Activated CD8-positive, alpha-beta memory T cell treated with anti-CD3 and anti-CD28 coated beads, Interleukin-2, amount 50 U/mL, for 4 hours (primary cell): ENCODE results near the gene CCL24.
"Not testable (repeated sequence)": the region's sequence is repeated elsewhere in the genome, so short reads cannot be mapped to it uniquely, and the experiment has no call there.

Source experiments
- DNase-seq: peaks from one replicate; pipeline ENCODE4 v3.0.0-alpha.2; 2020

CCL24 gene

GRCh38 chr7:75779035-75779434, 34.6 kb downstream of the CCL24 start:
- DNase-seq, result not testable (repeated sequence)

- peak; percentile 57 for DNase-seq
Observed at GRCh38 chr7:75776295-75776971, 37.2 kb downstream of the CCL24 start.

DNA sequence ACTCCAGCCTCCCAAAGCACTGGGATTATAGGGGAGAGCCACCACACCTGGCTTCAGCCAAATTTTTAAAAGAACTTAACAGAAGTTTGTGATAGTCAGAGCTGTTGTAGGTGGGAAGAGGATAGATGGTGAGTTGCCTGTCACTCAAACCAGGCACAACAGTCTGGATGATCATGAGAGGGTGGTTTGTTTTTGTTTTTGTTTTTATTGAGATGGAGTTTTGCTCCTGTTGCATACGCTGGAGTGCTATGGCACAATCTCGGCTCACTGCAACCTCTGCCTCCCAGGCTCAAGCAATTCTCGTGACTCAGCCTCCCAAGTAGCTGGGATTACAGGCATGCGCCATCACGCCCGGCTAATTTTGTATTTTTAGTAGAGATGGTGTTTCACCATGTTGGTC, 39.6 kb downstream of the CCL24 start:
- DNase-seq, result not testable (repeated sequence)

DNA sequence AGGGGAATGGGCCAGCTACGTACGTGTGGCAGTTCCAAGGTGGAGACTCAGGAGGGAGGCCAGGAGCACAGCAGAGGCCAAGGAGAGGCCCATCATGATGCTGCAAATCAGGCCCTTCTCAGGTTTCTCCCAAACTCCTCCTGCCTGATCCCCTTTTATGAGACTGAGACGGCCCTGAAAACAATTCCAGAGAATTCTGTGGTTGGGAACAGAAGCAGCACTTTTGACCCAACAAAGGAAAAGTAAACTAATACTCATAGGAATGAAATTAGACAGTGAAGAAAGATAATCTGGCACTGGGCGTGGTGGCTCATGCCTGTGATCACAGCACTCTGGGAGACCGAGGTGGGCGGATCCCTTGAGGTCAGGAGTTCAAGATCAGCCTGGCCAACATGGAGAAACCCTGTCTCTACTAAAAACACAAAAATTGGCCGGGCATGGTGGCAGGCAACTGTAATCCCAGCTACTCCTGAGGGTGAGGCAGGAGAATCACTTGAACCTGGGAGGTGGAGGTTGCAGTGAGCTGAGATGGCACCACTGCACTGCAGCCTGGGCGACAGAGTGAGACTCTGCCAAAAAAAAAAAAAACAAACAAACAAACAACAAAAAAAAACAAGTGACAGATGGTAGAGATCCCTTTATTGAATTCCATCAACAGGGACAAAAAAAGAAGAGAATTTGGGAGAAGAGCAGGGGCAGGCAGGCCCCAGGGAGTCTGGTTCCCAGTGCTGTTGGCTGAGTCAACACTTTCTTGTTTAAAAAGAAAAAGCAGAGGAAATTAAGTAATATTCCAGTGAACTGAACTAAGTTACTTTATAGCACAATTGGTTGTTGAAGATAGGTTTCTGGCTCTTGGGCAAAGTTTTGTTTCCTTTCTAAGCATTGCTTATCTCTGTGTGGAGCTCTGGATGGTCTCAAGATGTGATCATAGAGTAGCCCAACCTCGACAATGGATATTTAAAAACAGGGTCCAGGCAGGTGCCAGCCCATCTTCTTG, 41.2 kb downstream of the CCL24 start, which contains the start of gene CCL26:
TSS of gene CCL26 (minus strand) at position 131 of the 997 bp plus-strand sequence. CDS start at position 96, 35 bp downstream.
- DNase-seq, result no peak

- DNase-seq, result no peak
Observed at GRCh38 chr7:75771224-75771623, 42.4 kb downstream of the CCL24 start.

- DNase-seq, result no peak
Observed at GRCh38 chr7:75762350-75762917, 51.2 kb downstream of the CCL24 start.

- not testable (repeated sequence) for DNase-seq
Observed at GRCh38 chr7:75761801-75762200, 51.8 kb downstream of the CCL24 start.
